B cell (primary cell): ENCODE measurements around the gene ZC3H10. TPM values are rescaled to one million over a fixed set of nuclear protein-coding genes. Genes with fewer than 3 reads are reported as not detected.

Experiments
- ATAC-seq: fragments of 200-7000 bp; cut with Tn5 transposase; one replicate; pipeline ENCODE4 v1.10.0; 2021; ENCODE audit warnings: low read depth, mild to moderate bottlenecking, moderate number of reproducible peaks, moderate library complexity
- CTCF ChIA-PET: fragments of 350-600 bp; sonication (Branson Sonifier 250); formaldehyde crosslinking; loops from one replicate; lab custom pipeline; 2021; ENCODE audit warnings: antibody characterized with exemption, inconsistent platforms; lab: Charles Lee
- POLR2A ChIA-PET: fragments of 350-600 bp; sonication (Branson Sonifier 250); formaldehyde crosslinking; loops from one replicate; lab custom pipeline; 2021; ENCODE audit warnings: antibody characterized with exemption; lab: Charles Lee
- DNase-seq: peaks from one replicate; pipeline ENCODE4 v3.0.0; 2013
- H2AFZ ChIP-seq: 2 replicates; pipeline ENCODE4 v1.6.1; 2012; ENCODE audit warnings: mild to moderate bottlenecking, low read depth, low read length; ENCODE audit not compliant: insufficient read depth, poor library complexity, severe bottlenecking
- H3K27ac ChIP-seq, 2 donors: 1 replicate in 1 of 2; 2 replicates in 1 of 2; pipeline ENCODE4 v1.5.1; 2012 to 2013; ENCODE audit warnings: low read length in 2 of 2, mild to moderate bottlenecking in 2 of 2, moderate library complexity in 1 of 2
- H3K27me3 ChIP-seq, 4 experiments: fragments of 200-600 bp in 1 of 4; sonication (generic) in 1 of 4; replicated peaks in 1 of 4; 1 replicate in 2 of 4; 2 replicates in 2 of 4; pipeline versions ENCODE4 v1.6.1 to v1.7.0; 2013 to 2016; ENCODE audit warnings: low read length in 3 of 4, mild to moderate bottlenecking in 2 of 4, mixed read lengths in 1 of 4, moderate library complexity in 1 of 4; ENCODE audit not compliant: insufficient read depth in 4 of 4, control insufficient read depth in 3 of 4; ENCODE audit errors: control extremely low read depth in 1 of 4
- H3K36me3 ChIP-seq, 2 experiments: replicated peaks in 1 of 2; 1 replicate in 1 of 2; 2 replicates in 1 of 2; pipeline versions ENCODE4 v1.6.1 to v1.7.1; 2013; ENCODE audit warnings: low read length in 1 of 2; ENCODE audit not compliant: insufficient read depth in 2 of 2, control insufficient read depth in 1 of 2; ENCODE audit errors: control extremely low read depth in 1 of 2, extremely low read depth in 1 of 2
- H3K4me1 ChIP-seq, 2 donors: fragments of 200-600 bp in 1 of 2; sonication (generic) in 1 of 2; 1 replicate in 1 of 2; 2 replicates in 1 of 2; pipeline versions ENCODE4 v1.5.1 to v1.6.1; 2013 to 2017; ENCODE audit warnings: low read length in 2 of 2; ENCODE audit not compliant: control insufficient read depth in 2 of 2, insufficient read depth in 2 of 2
- H3K4me2 ChIP-seq: replicated peaks from 2 replicates; pipeline ENCODE3; 2012; ENCODE audit warnings: mild to moderate bottlenecking, low read depth, low read length; ENCODE audit not compliant: poor library complexity, severe bottlenecking
- H3K4me3 ChIP-seq, 5 experiments: fragments of 200-600 bp in 1 of 5; sonication (generic) in 1 of 5; 1 replicate in 3 of 5; 2 replicates in 2 of 5; pipeline versions ENCODE4 v1.5.1 to v1.7.0; 2011 to 2016; ENCODE audit warnings: low read length in 4 of 5, mild to moderate bottlenecking in 4 of 5, low read depth in 2 of 5, control low read depth in 1 of 5, moderate library complexity in 1 of 5; ENCODE audit not compliant: insufficient read depth in 1 of 5; ENCODE audit errors: control extremely low read depth in 1 of 5, extremely low read depth in 1 of 5
- H3K79me2 ChIP-seq: fragments of 200-600 bp; sonication (generic); one replicate; pipeline ENCODE4 v1.6.0; 2016; ENCODE audit warnings: low read length; ENCODE audit not compliant: control insufficient read depth, insufficient read depth
- H3K9ac ChIP-seq: fragments of 200-600 bp; sonication (generic); 2 replicates; pipeline ENCODE4 v1.6.1; 2017; ENCODE audit warnings: mild to moderate bottlenecking, low read length, moderate library complexity
- H3K9me3 ChIP-seq, 3 donors: one replicate each; pipeline versions ENCODE4 v1.6.1 to v1.7.1; 2013; ENCODE audit warnings: low read length in 2 of 3; ENCODE audit not compliant: control insufficient read depth in 2 of 3, insufficient read depth in 1 of 3; ENCODE audit errors: control extremely low read depth in 1 of 3
- H4K20me1 ChIP-seq: 2 replicates; pipeline ENCODE4 v1.6.0; 2012; ENCODE audit warnings: mild to moderate bottlenecking, low read length; ENCODE audit not compliant: insufficient read depth, control insufficient read depth, poor library complexity, severe bottlenecking
- H3K27ac Mint-ChIP-seq: one replicate; pipeline ENCODE4 v1.8.0; 2021; ENCODE audit warnings: mixed read lengths
- H3K27me3 Mint-ChIP-seq: one replicate; pipeline ENCODE4 v1.8.0; 2021; ENCODE audit warnings: mixed read lengths
- H3K4me1 Mint-ChIP-seq: one replicate; pipeline ENCODE4 v1.8.0; 2021; ENCODE audit warnings: mixed read lengths
- H3K4me3 Mint-ChIP-seq: one replicate; pipeline ENCODE4 v1.8.0; 2021; ENCODE audit warnings: mixed read lengths
- H3K9me3 Mint-ChIP-seq: one replicate; pipeline ENCODE4 v1.8.0; 2022; ENCODE audit warnings: mixed read lengths; ENCODE audit not compliant: insufficient read depth
- CTCF ChIP-seq: fragments of 200-600 bp; IDR thresholded peaks from one replicate; pipeline ENCODE4 v1.8.0; 2022; ENCODE audit warnings: antibody characterized with exemption, mild to moderate bottlenecking
- EZH2 ChIP-seq: IDR thresholded peaks from 2 replicates; pipeline ENCODE4 v1.6.1; 2012; ENCODE audit warnings: borderline replicate concordance, low read depth, mild to moderate bottlenecking, moderate library complexity, low read length; ENCODE audit not compliant: insufficient read depth, poor library complexity, severe bottlenecking
- WGBS: methylation state at CpG from one replicate; pipeline ENCODE4 v1.1.5; 2013; ENCODE audit warnings: missing lambda C conversion rate; ENCODE audit not compliant: insufficient coverage; 5-methylcytosine and 5-hydroxymethylcytosine counted together
- intact Hi-C: fragments of 100-400 bp; cut with micrococcal nuclease; formaldehyde crosslinking; loops from one replicate; pipeline ENCODE4 v1.10.0; 2022
- polyA plus RNA-seq: library from polyadenylated mRNA; depleted of rRNA; stranded (reverse); fragments of >200 nt; gene quantifications from 2 replicates; pipeline ENCODE4 v1.2.3, GENCODE V29; 2012
- total RNA-seq, 2 donors: library from RNA; stranded (reverse); fragments of 120-200 nt in 1 of 2; gene quantifications; 1 replicate in 1 of 2; 2 replicates in 1 of 2; pipeline versions ENCODE4 v1.2.3 to v1.2.4, GENCODE V29; 2013 to 2022

ZC3H10 gene
- total and polyA plus RNA-seq, 2 donors (not counting 1 experiment from before 2014, with no cell fraction given), result 4.7 to 21.7 TPM

- CTCF ChIA-PET, result interaction anchor here (1.4 to 13.8 kb wide), 5 partner anchors 11 to 61 kb away, joined by 4 to 247 read pairs (median 10); partner anchors contain the start of genes RPL41, SMARCC2 and ZC3H10
- Histone ChIP-seq H3K79me2 (peaks cover 53% of the 10 kb centered on the region), H3K4me2 (peak overlapping the region; percentile 96), H3K36me3 (peaks cover 5 to 41% of the 10 kb centered on the region in 2 experiments), H4K20me1 (peaks cover 35% of the 10 kb centered on the region), H3K4me3 (peak overlapping the region; percentile 88 to 95 (median 92)), H2AFZ (peak overlapping the region; percentile 78), H3K27me3 (no peaks in the 10 kb centered on the region), H3K9ac (peak overlapping the region; percentile 92), H3K4me1 (peaks cover 46 to 54% of the 10 kb centered on the region in 2 donors), H3K9me3 (no peaks in the 10 kb centered on the region), H3K27ac (peak overlapping the region; percentile 60 to 64)
- peak; percentile 21 for ATAC-seq
- no peaks in the 10 kb centered on the region for H3K9me3 Mint-ChIP-seq
- intact Hi-C loops, result loop anchor here (5.0 kb wide), 1 partner anchor 132 kb away; the partner anchor contains the start of gene SUOX
- H3K27ac Mint-ChIP-seq, result peak overlapping the region; percentile 98
- TF ChIP-seq EZH2 (no peak), CTCF (no peak)
- peak; percentile 74 for DNase-seq
- peaks cover 61% of the 10 kb centered on the region for H3K4me1 Mint-ChIP-seq
- WGBS, result under 1% methylated on average over 24 of the region's 29 CpGs
- POLR2A ChIA-PET, result interaction anchor here (0.5 to 5.7 kb wide), 10 partner anchors 11 to 384 kb away, joined by 3 to 49 read pairs (median 8); partner anchors contain the start of genes MYL6, MYL6B, RNF41 and RPL41
- H3K4me3 Mint-ChIP-seq, result peak overlapping the region; percentile 100
- H3K27me3 Mint-ChIP-seq, result no peaks in the 10 kb centered on the region
Observed at GRCh38 chr12:56129206-56129941, 11.3 kb downstream of the ZC3H10 start.
